ENCODE data around the gene S100Z.

The S100Z gene

DNA sequence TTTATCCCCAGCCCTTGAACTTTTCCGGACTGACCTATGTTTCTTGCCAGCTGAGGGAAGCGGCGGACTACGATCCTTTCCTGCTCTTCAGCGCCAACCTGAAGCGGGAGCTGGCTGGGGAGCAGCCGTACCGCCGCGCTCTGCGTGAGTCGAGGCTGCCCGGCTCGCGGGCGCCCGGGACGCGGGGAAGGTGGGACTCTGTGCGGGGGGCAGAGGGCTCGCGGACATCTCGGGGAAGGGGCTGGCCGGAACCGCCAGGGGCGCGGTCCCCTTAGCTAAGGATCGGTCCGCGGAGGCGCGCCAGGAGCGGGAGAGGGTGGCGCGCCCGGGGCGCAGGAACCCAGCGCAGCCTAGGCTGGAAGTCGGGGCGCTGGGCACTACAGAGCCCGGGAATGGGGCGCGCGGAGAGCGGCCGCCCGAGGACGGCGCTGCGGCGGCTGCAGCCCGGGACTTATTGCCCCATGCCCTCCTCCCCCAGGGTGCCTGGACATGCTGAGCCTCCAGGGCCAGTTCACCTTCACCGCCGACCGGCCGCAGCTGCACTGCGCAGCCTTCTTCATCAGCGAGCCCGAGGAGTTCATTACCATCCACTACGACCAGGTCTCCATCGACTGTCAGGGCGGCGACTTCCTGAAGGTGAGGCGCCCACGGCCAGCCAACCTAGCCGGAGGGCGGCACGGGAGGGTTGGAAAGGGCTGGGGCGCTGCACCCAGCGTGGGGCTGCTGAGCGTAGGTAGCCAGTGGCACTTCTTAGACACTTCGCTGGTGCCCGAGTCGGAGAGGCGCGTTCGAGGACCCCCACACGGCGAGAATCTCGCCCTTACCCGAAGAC is 104.0 kb downstream of the S100Z start:
- peak; percentile 66 for DNase-seq (ENCODE audit: low spot score)

DNA sequence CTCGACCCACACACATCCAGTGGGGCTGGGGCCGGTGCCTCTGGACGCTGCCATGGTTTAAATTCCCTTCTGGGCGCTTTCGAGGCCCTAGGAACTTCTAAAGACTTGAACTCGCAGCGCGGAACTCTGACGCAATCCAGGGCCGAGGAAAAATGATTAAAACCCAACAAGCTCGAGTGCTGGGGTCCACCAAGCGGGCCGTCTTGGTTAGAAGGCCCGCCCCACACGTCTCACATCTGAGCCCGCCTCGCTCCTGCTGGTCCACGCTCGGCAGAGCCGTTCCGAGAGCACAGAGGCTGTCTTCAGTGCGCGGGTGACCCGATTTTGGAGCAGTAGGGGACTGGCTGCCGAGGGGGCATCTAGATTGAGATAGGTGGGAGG is 104.6 kb downstream of the S100Z start:
- no peak for DNase-seq (ENCODE audit: low spot score)

DNA sequence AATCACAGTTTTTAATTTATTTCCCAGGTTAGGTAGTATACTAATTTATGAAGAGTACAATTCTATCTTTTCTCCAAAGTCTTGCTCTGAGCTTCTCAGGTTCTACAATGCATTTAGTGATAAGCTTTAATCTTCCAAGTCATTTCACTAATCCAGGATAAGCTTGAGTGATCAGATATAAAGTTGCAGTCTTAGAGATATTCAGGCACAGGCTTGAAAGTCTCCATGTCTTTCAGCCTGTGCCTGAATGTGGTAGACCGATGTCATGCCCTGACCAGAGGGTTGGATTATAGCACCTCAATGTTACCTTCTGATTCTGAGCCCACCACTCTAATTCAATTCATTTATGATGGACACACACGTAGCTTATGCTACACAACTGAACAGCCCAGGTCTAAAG is 106.2 kb downstream of the S100Z start:
- no peak for DNase-seq (ENCODE audit: low spot score)

DNA sequence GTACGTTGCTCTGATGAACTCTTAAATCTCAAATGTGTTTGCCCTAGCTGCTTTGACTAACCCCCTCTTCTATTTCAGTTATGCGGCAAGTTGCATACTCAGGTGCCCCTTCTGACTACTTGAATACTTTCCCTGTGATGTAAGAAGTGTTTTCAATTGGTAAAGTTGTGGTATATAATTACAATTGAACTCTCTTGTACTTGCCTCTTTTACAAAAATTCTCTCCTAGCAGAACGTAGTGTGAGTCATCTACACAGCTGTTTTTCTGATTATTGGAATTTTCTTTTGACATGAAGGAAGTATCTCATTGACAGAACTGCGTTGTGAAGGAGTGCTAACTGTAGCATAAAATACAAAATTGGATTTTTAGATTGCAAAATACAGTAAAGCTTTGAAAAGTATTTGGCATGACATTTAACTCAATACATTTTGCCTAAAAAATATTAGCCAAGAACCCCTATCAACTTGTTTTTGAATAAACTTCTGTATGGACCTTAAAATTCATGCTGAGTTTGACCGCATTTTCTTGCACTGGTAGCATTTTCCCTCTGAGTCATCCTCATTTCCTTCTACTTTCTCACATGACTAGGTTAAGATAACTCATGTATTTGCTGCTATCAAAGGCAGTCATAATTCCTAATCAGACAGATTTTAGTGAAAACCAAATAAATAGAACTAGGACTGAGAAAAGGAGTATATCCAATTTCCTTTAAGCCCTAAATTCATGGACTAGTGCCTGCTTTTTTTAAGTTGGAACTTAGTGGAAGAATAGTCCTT is 109.4 kb downstream of the S100Z start:
- no peak for DNase-seq (ENCODE audit: low spot score)

DNA sequence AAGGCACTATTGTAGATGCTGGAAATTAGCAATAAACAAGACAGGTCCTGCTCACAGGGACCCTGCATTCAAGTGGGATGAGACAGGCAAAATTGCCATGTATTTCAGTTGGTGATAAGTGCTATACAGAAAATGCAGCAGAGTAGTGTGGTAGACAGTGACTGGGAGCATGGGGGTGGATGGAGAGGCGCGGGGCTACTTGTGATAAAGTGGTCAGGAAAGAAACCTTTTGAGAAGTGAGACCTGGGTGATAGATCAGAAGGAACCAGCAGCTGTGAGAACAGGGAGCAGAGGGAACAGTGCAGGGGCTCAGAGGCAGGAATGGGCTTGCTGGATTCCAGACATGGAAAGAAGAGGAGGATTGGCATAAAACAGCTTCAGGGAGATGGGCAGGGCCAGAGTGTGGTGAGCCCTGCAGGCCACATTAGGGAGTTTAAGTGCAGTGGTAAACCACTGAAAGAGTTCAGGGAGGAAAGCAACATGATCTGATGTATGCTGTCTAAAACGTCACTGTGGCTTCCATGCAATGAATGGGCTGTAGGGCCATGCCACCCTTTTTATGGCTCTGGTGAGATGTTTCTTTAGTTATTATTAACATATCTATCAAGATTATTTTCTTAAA is 110.3 kb downstream of the S100Z start:
- DNase-seq (ENCODE audit: low spot score) = no peak

DNA sequence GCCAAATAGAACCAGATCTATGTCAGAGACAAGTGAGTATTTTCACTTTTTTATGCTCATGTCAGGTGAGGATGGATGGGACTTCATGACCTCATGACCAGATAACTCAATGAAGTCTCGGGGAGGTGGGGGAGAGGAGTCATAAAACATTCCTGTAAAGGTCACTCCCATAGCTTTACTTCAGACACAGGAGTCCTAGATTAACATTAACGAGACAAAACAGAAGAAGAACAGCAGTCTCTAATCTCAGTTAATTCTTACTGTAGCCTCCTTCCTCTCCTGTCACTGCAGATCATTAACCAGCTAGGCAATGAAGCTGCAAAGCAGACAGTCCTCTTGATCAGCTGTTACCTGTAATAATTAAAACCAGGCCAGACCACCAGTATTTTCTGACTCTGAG is 114.2 kb downstream of the S100Z start:
- DNase-seq (ENCODE audit: low spot score) = no peak
